ENCODE results near the gene SLC41A1.

GRCh38 chr1:205782627-205783432 is 30.2 kb downstream of the SLC41A1 start:
- TF ChIP-seq CTCF (IDR thresholded peaks at IDR 0.05) (no peak), POLR2A (IDR thresholded peaks at IDR 0.05) (no peak)
